NCI-H460 (cell line): ENCODE data around the gene INPP5A. TPM values are rescaled to one million over a fixed set of nuclear protein-coding genes. Genes with fewer than 3 reads are reported as not detected.
"Not testable (repeated sequence)": the region's sequence is repeated elsewhere in the genome, so short reads cannot be mapped to it uniquely, and the experiment has no call there.

Source experiments
- DNase-seq: peaks from one replicate; pipeline ENCODE4 v3.0.0-alpha.2; 2016; ENCODE audit warnings: low read depth; ENCODE audit errors: extremely low read depth
- total RNA-seq: library from RNA; depleted of rRNA; stranded (reverse); fragments of >200 nt; shearing (Covaris generic); gene quantifications from 2 replicates; pipeline ENCODE4 v1.2.3, GENCODE V29; 2014

Gene INPP5A
- total RNA-seq, 1 experiment from 2014 or later, result 13.1 TPM

DNA sequence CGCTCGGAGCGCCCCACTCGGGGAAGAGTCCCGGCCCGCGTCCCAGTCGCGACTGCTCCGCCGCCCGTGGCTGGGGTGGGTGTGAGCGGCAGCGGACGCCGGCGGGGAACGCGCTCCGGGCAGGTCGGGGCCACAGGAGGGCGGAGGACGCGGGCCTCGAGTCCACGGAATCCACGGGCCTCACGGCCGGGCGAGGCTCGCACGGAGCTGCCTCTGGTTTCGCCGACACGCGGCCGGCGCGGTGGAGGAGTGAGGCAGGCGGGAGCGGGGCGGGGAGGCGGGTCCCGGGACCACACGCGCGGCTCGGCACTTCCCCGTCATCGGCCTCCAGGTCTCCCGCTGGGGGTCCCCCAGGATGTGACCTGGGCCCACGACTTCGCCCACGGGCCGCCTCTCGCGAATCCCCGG, 248.9 kb downstream of the INPP5A start:
- DNase-seq, result no peak

DNA sequence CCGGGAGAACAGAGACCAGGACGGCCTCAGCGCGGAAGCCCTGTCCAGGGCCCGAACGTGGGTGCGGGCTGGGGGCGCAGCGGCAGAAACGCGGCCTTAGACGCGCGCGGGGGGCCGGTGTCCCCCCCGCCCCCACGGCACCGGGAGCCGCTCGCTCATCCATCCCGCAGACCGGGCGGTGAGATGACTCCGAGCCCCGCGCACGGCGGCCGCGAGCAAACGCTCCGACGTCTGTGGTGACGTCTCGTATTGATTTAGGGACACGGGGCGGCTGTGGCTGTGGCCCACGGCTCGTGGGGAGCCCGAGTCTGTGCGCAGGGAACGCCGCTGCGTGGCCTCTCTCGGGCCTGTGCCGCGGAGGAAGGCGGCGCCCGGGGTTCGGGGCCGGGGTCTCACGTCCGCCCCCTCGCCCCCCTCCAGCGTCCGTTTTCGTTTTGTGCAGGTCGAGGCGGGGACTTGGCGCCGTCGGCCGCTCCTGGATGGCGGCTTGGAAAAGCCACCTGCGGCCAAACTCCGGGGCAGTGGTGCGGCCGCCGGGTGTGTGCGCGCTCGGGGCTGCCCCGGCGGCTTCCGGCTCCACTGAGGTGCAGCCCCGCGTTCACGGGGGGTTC, 249.4 kb downstream of the INPP5A start:
- DNase-seq, result no peak

DNA sequence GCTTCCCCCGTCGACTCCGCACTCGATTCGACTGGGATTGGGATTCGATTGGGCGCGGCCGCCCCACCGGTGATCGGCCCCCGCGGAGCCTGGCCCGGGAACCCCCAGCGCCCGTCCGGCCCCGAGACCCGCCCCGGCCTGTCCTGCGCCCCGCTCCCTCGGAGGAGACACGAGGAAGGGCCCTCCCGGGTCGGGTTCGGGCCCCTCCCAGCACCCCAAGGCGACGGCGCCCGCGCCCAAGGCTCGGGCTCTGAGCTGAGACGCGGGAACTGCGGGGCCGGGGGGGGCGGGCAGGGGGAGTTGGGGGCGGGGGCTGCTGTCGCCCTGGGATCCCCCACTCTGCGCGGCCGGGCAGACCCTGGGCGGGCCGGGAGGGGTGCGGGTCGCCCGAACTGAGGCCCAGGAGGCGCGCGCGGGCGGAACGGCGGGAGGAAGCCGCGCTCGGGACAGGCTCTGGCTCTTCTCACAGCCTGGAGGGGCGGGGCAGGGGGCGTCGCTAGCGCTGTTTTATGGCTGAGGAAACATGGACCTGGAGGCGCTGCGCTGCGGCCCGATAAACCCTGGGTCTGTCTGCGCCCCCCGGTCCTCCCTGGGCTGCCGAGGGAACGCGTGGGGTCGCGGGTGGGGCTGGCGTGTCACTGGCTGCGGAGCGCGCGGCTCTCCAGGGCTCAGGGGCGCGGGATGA, 250.1 kb downstream of the INPP5A start:
- no peak for DNase-seq

DNA sequence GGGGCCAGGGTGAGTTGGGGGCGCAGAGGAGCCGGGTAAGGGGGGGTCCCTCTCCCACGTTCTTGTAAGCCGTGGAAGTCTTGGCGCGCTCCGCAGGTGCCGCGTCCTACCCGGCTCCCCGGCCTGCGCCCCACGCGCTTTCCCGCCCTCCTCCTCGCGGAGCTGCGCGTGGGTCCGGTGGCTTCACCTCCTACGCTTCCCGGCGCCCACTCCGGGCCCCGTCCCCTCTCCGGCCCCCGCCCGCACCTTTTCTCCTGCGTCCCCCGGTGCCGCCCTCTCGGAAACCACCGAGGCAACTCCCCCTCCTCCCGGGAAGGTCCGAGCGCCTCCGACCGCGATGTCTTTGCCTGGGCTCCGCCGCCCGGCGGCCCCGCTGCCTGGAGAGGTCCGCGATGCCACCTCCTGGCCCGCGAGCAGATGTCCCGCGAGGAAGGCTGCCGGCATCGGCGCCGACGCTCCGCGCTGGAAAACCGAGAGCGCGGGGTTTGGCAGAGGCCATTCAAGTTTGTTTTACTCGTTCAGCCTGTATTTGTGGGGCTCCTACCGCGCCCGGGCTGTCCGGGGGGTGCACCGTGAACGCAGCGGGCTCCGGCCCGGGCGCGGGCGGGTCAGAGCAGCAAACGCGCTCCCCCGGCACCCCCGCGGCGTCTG, 250.7 kb downstream of the INPP5A start:
- DNase-seq, result no peak

DNA sequence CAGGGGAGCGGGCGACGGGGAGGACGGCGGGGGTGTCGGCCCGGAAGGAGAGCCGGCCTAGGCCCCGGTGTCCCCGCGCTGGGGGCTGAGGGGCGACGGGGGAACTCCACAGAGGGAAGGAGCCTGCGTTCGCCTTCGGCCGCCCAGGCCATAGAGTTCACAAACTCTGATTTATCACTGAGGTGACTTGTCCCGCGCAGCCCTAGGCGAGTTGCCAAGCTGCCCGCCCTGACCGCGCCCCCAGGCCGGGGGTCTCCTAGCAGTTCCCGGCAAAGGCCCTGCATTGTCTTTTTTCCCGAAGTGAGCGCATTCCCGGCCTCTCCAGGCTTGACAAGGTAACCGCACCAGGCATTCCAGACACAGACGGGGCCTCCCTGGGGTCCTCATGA, 251.2 kb downstream of the INPP5A start:
- DNase-seq, result no peak

DNA sequence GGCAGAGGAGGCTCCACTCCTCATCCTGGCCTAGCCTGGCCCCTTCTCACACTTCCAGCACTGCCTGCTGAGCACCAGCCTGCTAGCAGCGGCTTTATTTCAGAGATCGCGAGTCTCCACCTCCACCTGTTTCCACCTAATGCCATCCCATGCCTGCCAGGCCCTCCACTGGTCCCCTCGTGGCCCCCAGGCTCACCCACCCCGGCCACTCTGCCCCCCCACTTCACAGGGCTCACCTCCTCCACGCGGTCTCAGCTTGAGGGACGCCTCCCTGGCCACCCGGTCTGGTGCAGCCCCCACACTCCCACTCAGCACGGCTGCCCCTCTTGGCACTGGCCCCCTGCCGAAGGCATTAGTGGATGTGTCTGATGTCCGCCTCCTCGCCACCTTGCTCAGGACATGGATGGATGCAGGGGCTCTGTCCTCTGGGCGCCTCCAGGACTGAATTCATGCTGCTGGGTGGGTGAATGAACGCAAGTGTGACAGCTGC, 252.1 kb downstream of the INPP5A start:
- DNase-seq, result no peak

DNA sequence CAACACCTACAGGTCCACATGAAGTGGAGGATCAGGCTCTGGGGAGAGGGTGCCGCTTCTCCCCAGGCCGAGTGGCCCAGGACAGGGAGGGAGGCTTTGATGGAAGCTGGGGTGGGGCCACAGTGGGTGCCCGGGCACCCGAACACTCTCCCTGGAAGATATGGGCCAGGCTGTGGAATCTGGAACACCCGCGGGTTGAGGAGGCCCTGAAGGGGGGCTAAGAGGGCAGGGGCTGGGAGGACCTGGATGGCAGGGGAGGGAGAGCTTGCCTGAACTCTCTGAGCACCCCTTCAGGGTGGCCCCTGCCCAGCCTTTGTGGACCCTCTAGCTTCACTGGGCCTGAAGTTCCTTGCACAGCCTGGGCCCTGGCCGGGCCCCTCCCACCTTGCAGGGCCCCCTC, 252.9 kb downstream of the INPP5A start:
- DNase-seq, result no peak

DNA sequence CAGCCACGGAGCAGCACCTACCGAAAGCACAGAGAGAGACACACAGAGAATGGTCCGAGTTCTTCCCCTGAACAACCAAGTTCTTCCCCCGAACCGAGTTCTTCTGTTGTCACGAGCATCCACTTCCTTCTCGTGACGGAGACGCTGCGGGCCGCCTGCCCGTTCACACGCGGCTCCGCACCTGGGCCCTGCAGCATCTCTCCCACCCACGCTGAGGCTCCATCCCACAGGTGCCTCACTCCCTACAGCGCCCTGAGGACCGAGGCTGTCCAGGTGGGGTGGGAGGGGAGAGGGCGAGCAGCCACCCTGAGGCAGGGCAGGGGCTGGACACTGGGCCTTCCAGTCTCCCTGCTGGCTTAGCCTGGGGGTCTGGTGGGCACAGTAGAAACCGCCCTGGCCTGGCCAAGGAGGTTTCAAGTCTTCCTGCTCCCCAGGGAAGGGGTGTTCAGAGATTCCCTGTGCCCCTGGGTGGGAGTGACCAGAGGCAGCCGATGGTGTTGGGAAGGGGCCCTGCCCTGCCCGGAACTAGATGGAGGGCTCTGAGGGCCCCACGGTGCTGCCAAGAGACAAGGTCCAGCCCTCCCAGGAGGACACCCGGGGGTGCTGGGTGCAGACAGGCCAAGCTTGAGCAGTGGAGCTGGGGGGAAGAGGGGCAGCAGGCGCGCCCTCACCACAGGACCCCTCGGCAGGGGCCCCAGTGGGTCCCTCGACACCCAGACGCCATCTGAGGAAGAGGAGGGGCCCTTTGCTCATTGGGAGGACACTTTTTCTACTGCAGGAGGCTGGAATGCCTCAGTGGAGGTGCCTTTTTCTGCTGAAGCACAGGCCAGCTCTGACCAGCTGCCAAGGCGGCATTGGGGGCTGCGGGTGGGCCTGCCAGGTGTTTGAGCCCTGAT, 253.6 kb downstream of the INPP5A start:
- no peak for DNase-seq

DNA sequence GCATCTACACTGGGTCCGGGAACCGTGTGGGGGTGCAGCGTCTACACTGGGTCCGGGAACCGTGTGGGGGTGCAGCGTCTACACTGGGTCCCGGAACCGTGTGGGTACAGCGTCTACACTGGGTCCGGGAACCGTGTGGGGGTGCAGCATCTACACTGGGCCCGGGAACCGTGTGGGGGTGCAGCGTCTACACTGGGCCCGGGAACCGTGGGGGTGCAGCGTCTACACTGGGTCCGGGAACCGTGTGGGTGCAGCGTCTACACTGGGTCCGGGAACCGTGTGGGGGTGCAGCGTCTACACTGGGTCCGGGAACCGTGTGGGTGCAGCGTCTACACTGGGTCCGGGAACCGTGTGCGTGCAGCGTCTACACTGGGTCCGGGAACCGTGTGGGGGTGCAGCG, 254.5 kb downstream of the INPP5A start:
- DNase-seq, result not testable (repeated sequence)

DNA sequence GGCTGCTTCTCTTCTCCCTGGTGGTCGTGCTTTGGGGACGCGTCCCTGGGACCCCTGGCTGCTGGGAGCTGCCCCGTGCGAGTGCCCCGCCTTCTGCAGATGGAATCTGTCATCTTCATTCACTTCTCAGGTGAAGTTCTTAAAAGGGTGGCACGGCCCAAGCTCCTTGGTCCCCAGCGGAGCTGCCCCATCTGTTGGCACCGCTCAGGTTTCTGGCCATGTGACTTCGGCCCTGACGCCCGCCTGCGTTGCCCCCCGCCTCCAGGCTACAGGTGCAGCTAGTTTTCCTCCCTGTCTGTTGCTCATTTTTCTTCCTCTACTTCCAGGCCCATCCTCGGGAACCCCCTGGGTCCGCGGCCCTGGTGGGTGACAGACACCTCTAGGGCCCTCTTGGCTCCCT, 255.2 kb downstream of the INPP5A start:
- DNase-seq, result no peak

DNA sequence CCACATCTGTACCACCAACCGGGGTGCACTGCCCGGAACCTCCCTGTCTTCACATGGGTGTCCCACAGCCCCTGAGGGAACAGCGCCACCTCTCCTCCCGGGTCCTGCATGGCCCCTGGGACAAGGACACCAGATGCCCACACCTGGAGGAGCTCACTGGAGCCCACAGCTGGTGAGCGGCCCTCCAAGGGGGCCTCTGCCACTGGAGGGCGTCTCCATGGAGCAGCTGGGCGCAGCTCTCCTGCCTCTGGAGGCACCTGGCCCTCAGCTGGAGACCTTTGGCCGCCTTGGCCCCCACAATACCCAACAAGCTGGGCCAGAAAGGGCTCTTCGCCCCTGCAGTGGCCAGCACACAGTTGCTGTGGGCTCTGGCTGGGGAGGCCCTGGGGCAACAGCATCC, 255.6 kb downstream of the INPP5A start:
- DNase-seq, result no peak

DNA sequence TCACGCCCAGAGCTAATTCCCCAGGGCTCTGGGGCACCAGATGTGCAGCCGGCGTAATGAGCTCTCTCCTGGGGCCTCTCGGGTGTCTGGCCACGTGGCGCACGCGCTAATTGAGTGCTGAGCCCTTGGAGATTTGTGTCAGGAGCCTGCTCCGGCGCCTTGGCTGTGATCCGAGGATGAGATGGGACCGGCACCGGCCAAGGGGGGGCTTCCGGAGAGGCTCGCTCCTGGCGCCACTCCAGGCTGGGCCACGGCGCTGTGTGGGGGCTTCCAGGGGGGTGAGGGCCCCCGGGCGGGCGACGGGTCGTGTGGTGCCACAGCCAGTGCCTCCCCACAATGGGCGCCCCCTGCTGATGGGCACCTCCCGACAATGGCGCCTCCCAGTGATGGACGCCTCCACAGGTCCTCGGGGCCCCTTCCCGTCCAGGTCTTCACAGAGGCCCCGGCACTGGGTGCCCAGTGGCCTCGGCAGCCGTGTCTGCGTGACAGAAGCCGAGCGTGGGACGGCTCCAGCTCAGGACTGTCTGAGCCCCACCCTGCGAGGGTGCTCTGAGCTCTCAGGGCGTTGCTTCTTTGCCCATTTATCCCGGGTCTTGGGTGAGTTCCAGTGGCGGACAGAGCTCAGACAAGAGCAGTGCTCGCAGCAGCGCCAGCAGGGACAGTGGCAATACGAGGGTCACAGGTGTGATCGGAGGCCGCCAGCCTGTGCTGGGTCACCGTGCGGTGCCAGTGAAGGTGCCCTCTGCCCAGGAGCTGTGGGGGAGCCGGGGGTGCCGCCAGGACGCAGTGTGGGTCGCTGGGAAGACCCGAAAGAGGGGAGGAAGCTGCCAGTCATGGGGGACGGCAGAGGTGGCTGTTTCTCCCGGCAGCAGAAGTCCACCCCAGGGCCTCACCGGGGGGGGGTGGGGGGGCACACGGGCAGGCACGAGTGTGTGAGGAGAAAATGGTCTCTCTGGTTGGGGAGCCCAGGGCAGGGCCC, 256.6 kb downstream of the INPP5A start:
- no peak for DNase-seq

DNA sequence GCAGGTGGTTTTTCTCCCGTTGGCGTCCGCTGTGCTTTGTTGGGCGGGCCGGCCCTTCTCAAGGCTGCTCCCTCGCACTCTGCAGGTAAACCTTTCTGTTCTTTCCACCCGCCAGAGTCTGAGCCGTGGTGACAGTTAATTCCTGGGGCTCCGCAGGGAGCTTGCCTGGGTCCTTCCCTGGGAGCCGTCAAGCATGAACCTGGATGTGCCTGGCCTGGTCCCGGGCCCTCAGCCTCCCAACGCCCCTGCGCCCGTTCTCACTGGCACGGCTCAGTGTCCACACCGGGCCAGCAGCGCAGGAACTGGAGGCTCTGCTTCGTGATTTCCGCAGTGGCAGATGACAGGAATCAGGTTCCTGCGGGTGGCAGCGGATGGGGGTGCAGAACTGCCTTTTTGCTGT, 259.3 kb downstream of the INPP5A start:
- no peak for DNase-seq

DNA sequence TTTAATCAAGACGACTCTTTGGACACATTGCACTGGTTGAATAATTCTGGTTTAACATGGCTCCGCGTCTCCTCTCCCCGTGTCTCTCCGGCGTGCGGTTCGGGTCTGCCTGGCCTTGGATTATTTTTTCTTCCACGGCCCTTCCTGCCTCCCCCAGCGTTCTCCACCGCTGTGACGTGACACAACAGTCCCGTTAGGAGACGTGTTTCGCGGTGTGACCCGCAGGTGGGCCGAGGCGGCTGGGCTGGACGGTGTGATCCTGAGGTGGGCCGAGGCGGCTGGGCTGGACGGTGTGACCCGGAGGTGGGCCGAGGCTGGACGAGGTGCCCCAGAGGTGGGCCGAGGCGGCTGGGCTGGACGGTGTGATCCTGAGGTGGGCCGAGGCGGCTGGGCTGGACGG, 260.4 kb downstream of the INPP5A start:
- DNase-seq, result not testable (repeated sequence)

DNA sequence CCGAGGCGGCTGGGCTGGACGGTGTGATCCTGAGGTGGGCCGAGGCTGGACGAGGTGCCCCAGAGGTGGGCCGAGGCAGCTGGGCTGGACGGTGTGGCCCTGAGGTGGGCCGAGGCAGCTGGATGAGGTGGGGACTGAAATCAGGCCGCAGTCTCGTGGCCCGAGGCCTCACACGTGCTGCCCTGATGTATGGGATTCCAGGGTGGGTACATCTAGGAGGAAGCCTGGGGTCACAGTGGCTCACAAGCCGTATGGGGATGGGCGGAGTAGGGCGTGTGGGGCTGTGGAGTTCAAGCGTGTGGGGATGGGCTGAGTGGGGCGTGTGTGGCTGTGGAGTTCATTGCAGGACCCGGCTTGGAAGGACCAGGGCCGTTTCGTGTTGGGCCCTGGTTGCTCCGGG, 260.8 kb downstream of the INPP5A start:
- DNase-seq, result no peak

DNA sequence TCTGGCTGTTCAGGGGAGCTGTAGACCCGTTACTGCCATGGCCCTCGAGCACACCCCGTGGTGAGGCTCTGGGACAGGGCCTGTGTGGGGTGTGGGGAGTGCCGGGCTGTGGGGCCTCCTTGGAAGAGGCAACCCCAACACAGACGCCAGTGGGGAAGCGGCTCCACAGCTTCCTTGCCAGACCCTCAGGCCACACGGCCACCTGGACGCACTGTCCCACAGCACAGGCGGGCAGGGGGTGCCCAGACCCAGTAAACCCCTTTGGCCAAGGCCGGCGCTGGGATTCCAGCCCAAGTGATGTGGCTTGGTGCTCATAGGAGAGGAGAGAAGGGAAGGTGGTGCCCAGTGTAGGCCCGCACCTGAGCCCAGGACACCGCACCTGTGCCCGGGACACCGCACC, 261.3 kb downstream of the INPP5A start:
- DNase-seq, result no peak

DNA sequence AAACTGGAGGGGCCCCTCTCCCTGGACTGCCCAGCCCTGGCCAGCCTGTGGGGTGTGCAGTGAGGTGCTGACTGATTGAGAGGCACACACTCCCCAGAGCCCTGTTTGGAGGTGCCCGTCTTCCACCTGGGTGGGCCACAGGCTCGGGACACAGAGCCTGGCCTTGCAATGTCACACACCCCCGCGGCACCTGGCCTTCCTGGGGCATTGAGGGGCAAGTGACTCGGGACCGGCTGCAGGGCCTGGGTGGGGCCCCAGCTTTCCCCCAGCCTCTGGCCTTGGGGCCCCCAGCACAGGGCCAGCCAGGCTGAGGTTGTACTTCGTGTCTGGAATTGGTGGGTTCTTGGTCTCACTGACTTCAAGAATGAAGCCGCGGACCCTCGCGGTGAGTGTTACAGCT, 262.3 kb downstream of the INPP5A start:
- no peak for DNase-seq

DNA sequence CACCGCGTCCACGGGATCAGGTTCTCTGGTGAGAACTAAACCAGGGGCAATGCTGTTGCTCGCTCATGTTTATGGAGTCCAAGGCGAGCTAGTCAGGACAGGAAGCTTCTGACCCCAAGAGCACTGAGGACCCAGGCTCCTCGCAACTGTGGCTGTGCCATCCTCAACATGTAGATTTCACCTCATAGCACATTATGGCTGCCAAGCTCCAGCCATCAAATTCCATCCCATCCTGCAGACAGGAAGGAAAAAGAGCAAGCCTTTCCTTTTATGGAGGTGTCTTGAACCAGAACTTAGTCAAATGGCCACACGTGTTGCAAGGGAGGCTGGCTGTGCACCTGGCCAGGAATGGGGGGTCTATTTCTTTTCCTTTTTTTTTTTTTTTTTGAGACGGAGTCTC, 264.5 kb downstream of the INPP5A start:
- DNase-seq, result no peak

DNA sequence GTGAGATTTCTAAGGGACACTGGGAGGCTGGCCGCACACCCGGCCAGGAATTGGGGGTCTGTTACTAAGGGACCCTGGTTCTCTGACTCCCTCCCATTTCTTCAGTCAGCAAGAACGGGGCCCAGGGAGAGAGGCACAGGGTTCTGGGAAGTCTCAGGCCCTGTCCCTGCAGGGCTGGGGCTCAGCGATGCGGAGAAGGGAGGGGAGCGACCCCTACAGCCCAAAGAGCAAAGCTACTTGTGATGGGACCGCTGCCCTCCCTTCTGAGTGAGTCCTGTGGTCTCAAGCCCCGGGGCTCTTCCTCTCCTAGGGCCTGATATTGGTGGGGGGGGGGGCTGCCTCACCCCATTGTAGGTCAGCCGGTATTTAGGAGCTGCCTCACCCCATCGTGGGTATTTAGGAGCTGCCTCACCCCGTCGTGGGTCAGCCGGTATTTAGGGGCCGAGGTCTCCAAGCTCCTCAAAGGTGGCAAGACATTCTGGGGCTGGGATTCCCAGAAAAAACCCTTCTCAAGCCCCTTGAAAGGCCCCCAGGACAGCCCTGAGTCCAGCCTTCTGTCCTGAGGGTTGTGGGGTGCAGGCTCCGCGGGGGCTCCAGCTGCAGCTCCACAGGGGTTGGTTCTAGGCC, 265.2 kb downstream of the INPP5A start:
- DNase-seq, result no peak
